Medulla oblongata (tissue), 1 donor: Measurements from ENCODE around the gene PCMTD2.
"Not testable (repeated sequence)": the region's sequence is repeated elsewhere in the genome, so short reads cannot be mapped to it uniquely, and the experiment has no call there.

Experiments used
- DNase-seq: peaks from one replicate; pipeline ENCODE4 v3.0.0-alpha.2; 2015; ENCODE audit errors: extremely low spot score

PCMTD2 gene

DNA sequence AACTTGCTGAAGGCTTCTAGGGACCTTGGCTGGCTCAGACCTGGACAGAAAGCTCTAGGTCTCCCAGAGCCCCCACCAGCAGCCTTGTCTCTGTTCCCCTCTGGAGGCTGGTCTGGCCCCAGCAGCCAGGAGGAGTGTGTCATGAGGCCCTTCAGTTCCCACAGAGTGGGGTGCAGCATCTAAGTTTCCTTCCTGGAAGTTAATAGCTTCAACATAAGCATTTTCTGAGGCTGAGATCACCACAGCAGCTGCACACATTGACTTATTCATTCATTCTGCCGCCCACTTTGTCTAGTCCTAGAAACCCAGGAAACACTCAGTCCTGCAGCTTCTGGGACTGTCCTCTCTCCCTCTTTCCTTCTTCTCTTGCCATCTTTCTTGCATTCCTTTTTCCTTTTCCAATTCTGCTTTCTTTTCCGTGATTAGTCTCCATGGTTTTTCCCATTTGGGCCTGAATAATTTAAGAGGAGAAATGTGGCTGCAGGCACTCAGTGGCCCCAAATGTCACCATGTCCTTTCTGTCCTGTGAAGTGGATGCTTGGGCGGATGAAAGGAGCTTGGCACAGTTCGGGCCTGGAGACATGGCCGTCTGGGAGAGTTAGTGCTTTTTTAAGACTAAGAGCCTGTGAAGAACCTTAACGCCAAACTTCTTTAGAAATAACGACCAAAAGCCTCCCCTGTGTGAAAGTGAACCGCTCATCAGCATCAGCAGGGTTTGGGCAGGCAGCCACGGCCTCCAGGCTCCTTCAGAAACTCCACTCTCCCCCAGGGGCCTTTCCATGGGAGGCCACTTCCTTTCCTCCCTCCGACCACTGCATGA lies 31.0 kb upstream of the PCMTD2 start:
- DNase-seq, result peak; percentile 67

DNA sequence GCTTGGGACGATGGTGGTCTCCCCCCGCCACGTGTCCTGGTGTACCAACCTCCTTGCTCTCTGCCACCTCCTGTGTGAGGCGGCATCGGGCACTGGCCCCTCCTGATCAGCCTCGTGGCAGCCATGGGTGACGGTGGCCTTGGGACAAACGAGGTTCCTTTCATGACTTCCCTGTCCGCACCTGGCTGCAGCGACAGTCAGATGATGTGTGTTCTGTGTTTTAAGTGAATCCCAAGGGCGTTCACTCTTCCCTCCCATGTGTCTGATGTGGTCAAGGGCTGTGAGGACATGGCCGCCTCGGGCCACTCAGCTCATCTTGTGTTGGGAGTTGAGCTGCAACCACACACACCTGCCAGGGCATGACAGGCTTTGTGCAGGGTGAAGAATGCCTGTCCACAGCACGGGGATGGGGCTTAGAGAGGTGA lies 30.4 kb upstream of the PCMTD2 start:
- DNase-seq, result no peak

DNA sequence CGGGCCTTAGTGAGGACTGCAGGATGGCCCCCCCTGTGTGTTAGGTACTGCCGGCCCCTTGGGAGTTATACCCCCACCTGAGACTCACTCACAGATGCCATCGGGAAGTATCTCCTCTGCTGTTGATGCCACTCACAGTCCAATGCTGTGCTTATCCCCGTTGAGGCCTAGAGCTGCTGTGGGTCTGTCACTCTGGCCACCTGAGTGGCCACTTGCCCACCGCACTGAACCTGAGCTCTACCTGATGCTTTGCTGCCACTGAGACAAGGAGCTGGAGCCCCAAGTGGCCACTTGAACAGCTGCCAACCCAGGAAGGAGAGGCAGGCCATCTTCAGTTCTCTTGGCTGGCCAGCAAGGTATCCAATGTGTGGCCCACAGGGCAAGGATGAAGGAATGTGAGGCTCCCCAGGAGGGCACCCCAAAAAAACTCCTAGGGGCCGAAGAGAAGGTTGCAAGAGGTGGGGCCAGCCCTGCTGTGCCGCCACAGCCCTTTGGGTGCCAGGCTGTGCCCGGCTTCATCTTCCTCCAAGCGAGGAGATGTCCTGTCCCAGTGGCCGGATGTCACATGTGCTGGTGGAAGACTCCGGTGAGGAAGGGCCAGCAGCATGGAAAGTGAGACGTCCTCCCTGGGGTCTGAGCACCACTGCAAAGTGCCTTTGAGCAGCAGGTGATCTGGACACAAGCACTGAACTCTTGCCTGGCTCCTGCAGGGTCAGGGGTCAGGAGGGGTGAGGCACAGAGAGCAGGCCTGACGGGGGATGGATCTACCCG lies 29.5 kb upstream of the PCMTD2 start:
- DNase-seq, result no peak

DNA sequence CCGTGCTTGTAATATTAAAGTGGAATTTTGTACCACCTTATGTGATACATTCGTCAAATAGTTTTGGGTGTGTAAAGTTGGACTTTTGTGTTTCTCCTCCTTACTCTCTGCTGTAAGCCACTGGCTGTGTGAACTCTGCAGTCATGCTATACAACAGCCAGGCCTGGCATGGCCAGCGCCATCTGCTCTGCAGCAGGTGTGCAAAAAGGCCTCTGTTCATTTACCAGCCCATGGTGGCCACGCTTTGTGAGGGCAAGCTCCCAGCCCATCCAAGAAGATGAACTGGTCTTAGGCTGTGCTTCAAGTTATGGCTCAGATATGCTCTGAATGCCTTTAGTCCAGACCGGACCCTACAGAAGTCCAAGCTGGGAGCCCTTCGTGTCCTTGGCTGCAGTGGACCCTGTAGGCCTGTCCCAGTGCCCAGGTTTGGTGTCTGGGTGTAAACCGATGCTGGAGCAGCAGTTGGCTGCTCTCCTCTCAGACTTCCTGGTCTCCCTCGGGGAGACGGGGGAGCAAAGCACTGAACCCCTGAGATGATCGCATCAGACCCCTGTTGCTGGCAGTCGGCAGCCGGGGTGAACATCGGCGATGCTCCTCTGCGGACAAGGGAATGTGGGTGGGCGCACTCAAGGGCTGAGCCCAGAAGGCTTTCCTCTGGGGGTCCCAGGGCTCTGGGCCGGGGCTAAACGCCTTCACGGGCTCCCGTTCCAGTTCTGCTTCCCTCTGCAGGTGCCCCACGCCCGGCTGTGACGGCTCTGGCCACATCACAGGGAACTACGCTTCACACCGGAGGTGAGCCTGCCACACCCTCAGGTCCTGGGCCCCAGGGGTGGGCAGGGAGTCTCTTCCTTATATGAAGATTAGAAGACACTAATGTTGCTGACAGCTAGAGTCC lies 28.6 kb upstream of the PCMTD2 start:
- DNase-seq, result no peak

DNA sequence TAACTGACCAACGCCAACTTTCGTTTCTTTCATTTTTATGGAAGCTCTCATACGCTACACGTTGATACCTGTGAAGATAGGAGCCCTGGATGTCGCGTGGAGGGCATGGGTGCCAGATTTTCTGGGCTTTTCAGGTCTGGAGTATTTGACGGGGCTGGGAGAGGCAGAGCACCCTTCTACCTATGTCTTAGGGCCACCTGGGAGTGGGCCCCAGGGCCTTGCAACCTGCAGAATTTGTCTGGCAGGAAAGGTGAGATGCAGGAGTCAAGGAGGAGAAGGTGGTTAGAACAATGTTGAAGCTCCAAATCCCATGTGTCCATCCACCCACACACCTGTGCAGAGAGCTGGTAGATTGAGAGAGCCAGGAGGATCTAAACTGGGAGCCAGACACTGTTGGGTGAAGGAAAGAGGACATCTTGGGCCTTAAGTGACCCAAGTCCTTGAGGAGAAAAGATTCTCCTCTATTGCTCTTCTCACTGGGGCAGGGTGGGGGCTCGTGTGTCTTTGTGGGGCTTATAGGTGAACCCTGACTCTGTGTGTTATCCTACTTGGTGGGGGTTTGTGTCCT lies 27.4 kb upstream of the PCMTD2 start:
- DNase-seq, result no peak

DNA sequence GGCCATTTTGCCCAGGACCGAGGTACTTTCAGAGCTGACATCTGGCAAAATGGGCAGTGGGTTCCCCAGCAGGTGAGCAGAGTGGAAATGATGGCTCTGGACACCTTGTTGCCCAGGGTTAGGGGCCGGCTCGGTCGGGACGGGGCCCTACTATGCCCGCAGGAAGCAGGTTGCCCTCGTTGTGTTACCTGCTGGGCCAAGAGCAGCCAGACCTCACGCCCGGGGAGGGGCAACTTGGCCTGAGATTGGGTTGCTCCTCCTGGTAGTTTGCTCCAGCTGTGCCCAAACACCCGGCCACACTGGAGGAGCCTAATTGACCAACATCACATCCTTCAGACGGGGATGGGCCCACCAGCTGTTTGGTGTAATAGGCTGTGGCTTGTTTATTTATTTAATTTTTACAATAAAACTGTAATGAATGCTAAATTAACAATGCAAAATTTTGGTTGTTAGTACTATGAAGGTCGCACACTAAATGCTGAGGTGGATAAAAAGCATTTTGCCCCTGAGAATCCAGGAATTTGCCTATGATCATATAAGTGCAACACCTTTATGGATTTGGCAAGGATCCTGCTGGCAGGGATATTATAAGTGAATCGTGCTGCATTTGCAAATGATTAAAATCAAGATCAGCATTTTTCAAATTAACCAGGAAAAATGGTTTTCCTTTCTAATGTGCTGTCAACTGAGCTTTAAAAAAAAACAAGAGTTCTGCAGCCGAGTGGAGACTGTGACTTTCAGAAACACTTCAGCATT lies 26.6 kb upstream of the PCMTD2 start:
- no peak for DNase-seq

DNA sequence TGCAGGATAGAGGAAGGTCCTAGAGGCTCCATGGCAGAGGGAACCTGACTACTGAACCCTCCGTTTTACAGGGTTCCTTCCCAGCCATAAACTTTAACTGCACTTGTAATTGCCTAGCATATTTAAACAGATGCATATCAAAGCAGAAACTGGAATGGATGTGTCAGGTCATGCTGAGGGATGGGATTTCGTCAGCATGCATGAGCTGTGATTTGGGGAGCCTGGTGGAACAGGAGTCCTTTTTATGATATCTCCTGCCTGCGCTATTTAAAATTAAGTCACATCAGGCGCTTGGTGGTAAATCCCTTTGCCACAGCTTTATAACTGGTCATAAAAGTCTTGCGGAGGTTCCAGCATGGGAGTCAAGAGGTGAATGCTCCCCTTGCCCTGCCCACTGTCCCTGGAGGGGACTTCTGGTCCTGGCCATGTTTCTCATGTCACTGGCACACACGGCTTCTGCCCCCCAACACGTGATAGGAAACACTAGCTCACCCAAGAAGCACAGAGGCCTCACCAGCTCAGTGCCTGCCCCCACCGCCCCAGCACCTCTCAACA lies 26.0 kb upstream of the PCMTD2 start:
- no peak for DNase-seq

DNA sequence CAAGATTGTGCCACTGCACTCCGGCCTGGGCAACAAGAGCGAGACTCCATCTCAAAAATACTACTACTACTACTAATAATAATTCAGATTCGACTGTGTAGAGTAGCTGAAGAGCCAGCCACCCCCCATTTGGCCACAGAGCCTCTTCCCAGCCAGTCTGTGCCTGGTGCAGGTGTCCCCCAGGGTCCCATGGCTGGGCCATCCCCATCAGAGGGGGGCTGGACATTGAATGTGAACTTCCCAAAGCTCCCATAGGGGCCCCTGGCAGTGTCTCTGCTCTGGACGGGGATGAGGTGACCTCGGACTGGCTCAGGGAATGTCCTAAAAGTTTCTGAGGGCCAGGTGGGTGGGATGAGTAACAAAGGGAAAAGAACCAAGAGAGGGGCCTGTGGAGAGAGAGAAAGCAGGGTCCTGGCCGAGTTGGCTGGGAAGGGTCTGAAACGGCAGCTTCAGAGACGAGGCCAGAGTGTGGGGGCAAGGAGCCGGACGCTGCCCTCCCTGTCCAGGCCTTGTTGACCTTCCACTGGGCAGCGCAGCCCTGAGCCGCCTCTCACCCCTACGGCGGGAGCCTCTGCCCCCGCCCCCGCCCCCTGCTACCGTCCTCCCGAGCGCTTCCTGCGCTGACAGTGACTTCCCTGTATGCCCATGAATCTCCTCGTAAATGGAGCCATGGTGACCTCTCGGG lies 24.9 kb upstream of the PCMTD2 start:
- DNase-seq, result no peak

DNA sequence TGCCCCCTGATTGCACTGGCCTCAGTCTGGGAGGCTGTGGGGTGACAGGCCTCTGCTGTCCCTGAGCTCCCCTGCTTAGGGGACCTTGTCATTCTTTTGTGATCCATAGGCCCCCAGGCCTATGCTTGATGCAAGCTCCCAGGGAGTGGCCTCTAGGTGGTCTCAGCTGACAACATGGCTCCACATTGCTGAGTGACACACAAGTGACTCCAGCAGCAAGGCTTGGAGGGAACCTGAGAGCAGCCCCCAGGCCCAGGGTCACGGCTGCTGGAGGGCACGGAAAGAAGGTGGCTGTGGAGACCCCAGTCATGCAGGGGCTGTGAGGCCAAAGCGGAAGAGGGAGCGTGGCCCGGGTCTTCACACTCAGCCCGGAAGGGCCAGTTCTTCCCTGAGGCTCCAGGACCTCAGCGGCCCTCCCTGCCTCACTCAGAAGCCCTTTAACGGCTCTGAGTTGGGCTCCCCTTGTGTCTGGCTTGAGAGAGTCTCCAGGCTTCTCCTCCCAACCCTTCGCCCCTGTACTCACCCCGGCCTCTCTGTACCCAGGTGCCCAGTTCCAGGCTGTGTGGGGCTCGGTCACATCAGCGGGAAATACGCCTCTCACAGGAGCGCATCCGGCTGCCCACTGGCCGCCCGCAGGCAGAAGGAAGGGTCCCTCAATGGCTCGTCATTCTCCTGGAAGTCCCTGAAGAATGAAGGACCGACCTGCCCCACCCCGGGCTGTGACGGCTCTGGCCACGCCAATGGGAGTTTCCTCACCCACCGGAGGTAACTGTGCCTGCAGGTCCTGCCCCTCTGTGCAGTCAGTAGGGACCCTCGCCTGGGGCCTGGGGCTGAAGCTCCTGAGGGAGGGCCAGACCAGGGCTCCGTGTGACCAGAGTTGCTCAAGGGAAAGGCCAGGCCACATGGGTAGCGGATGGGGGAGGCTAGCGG lies 23.7 kb upstream of the PCMTD2 start:
- no peak for DNase-seq

DNA sequence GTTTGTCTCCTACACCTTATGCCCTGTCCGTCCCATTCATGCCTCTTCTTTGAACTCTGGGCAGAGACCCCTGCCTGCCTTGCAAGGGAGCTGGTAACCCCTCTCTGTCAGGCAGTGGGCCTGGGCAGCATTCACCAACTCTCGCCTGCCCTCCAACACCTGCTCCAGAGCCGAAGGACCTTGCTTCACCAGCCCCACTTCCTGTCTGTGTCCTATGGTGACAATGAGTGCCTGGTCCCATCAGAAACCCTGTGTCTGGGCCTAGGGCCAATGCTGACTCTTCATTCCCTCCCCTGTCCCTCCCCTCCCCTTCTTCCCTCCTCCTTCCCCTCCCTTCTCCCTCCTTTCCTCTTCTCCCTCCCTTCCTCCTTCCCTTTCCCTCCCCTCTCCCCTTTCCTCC lies 22.8 kb upstream of the PCMTD2 start:
- peak; percentile 50 for DNase-seq

DNA sequence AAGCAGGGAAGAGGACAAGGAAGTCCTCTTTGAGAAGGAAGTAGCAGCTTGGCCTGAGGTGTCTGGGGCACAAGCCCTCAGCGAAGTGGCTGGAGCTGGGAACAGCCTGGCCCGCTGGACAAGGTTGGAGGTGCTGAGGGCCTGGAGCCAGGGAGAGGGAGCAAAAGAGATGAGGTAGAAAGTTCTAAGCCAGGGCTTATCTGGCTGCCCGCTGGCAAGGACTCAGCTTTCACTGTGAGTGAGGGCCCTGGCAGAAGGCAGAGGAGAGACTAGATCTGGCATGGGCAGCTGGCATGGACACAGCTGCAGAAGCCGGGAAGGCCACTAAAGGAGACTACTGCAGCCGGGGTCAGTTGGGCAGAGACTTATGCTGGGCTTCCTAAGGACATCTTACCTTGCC lies 21.8 kb upstream of the PCMTD2 start:
- peak; percentile 36 for DNase-seq

DNA sequence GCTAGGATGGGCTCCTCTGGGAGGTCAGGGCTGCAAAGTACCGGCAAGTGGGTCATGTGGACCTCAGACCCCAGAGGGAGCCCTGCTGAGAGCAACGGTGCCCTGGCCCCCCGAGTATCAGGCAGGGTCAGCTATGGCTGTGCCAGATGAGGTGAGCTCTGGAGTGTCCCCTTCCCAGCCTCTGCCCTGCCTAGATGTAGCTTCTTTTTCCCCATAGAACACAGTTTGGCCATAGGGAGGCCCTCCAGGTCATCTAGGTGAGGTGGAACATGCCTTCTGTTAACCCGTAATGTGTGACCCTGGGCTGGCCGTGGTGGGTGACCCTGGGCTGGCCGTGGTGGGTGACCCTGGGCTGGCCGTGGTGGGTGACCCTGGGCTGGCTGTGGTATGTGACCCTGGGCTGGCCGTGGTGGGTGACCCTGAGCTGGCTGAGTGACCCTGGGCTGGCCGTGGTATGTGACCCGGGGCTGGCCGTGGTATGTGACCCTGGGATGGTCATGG lies 21.2 kb upstream of the PCMTD2 start:
- DNase-seq, result no peak

DNA sequence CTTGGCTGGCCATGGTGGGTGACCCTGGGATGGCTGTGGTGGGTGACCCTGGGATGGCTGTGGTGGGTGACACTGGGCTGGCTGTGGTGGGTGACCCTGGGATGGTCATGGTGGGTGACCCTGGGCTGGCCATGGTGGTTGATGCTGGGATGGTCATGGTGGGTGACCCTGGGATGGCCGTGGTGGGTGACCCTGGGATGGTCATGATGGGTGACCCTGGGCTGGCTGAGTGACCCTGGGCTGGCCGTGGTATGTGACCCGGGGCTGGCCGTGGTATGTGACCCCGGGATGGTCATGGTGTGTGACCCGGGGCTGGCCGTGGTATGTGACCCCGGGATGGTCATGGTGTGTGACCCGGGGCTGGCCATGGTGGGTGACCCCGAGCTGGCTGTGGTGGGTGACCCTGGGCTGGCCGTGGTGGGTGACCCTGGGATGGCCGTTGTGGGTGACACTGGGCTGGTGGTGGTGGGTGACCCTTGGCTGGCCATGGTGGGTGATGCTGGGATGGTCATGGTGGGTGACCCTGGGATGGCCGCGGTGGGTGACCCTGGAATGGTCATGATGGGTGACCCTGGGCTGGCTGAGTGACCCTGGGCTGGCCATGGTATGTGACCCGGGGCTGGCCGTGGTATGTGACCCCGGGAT lies 20.5 kb upstream of the PCMTD2 start:
- DNase-seq, result not testable (repeated sequence)

DNA sequence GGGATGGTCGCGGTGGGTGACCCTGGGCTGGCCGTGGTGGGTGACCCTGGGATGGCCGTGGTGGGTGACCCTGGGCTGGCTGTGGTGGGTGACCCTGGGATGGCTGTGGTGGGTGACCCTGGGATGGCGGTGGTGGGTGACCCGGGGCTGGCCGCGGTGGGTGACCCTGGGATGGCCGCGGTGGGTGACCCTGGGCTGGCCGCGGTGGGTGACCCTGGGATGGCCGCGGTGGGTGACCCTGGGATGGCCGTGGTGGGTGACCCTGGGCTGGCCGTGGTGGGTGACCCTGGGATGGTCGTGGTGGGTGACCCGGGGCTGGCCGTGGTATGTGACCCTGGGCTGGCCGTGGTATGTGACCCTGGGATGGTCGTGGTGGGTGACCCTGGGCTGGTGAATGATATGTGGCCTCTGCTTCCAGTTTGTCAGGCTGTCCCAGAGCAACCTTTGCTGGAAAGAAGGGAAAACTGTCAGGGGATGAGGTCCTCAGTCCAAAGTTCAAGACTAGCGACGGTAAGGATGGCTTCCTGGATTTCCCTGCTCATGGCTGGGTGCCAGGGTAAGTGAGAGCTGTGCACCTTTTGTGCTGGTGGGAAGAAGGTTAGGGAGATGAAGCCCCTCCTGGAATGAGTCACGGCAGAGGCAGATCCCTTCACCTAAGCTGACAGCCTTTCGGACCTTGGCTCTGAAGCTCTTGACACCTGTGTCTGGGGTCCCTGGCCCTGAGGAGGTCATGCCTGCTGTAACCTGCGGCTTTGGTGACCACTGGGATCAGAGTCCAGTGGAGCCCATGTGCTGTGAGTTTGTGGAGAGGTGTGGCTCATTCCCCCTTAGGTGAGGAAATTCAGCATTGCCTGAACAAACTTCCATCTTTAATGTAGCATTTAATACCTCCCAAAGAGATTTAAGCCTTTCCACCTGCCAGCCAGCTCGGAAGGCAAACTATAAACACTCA lies 19.1 kb upstream of the PCMTD2 start:
- no peak for DNase-seq

DNA sequence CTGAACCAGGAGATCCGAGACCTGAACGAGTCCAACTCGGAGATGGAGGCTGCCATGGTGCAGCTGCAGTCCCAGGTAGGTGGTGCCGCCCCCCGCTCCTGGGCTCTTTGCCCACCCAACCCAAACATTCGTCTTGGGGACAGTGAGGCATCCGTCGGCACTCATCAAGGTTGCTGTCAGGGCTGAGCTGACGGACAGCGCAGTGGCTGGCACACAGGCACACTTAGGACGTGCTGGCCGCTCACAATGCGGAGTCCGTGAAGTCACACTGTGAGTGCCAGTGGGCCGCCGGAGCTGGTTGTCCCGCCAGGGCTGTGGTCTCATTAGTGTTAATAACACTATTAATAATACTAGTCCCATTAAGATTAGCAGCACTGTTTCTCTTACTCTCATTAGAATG lies 18.2 kb upstream of the PCMTD2 start:
- DNase-seq, result no peak

DNA sequence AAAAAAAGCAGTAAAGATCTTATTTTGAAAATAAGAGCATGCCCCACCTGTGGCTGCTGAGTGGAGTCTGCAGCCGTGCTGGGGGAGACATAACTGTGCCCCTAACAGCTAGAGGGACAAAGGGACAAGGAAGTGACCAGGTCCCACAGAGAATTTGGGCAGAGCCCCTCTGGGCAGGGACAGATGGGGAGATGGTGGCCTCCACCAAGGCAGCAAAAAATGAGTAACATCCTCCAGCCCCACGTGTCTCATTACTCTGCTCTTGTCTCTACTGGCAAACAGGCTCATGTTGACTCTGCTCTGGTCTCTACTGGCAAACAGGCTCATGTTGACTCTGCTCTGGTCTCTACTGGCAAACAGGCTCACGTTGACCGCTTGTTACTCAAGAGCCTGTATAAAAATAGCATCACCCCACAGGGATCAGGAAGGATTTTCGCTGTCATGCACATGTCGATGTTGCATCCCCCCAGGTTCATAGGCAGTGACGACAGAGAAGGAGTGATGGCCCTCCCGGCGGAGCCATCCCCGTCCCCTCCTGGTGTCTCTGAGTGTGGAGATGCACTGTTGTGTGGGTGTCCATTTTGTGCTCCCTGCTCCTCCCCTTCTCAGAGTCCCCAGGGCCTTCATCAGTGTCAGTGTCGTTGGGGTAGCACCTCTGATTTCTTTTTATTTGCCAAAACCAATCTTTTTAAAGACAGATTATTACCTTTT lies 17.3 kb upstream of the PCMTD2 start:
- DNase-seq, result no peak
